ENCODE results near the gene OLFM2. TPM values are rescaled to one million over a fixed set of nuclear protein-coding genes. Genes with fewer than 3 reads are reported as not detected.

Gene OLFM2
- total and polyA plus RNA-seq, 2 donors (not counting 1 experiment from before 2014, with no cell fraction given) = 0.66 to 11.6 TPM

DNA sequence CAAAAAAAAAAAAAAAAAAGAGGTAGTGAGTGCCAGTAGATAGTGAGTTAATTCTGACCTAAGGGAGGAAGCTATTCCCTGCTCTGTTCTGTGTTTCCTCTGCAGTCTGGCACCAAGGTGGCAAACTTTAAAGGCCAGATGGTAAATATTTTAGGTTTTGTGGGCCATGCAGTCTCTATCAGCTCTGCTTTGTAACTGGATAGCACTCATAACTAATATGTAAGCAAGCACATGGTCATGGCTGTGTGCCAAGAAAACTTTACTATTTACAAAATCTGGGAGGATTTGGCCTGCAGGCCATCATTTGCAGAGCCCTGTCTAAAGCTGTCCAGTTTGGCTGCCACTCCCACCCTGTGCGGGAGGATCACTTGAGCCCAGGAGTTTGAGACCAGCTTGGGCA lies 96.9 kb downstream of the OLFM2 start:
- H3K4me2 ChIP-seq (ENCODE audit: extremely low read depth, insufficient read depth, low read length) = no peak overlapping the region
- peaks cover 5% of the 10 kb centered on the region for H3K4me1 ChIP-seq (ENCODE audit: control insufficient read depth, extremely low read depth, insufficient read depth, low read length)
- no peaks in the 10 kb centered on the region for H3K9me3 ChIP-seq (ENCODE audit: control insufficient read depth, insufficient read depth, low read depth, low read length)
- H3K27me3 ChIP-seq (ENCODE audit: control insufficient read depth, insufficient read depth, low read length) = no peaks in the 10 kb centered on the region
- DNase-seq (ENCODE audit: low read depth in 2 of 2) = peak in 1 of 2 donors; percentile 75
- no peak overlapping the region for H3K27ac ChIP-seq (ENCODE audit: insufficient read depth, low read length)
- no peak for TF ChIP-seq EZH2 (IDR thresholded peaks at IDR 0.05; ENCODE audit: low read length, missing control alignments)
- TF ChIP-seq, protein P1, sequence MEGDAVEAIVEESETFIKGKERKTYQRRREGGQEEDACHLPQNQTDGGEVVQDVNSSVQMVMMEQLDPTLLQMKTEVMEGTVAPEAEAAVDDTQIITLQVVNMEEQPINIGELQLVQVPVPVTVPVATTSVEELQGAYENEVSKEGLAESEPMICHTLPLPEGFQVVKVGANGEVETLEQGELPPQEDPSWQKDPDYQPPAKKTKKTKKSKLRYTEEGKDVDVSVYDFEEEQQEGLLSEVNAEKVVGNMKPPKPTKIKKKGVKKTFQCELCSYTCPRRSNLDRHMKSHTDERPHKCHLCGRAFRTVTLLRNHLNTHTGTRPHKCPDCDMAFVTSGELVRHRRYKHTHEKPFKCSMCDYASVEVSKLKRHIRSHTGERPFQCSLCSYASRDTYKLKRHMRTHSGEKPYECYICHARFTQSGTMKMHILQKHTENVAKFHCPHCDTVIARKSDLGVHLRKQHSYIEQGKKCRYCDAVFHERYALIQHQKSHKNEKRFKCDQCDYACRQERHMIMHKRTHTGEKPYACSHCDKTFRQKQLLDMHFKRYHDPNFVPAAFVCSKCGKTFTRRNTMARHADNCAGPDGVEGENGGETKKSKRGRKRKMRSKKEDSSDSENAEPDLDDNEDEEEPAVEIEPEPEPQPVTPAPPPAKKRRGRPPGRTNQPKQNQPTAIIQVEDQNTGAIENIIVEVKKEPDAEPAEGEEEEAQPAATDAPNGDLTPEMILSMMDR (conservative IDR thresholded peaks at IDR 0.05 in 1 of 2, IDR thresholded peaks at IDR 0.05 in 1 of 2; ENCODE audit: low read depth in 1 of 2, low read length in 2 of 2) = no peak
- H3K79me2 ChIP-seq (ENCODE audit: control insufficient read depth, insufficient read depth, low read length) = peaks cover 14% of the 10 kb centered on the region
- H4K20me1 ChIP-seq (ENCODE audit: control insufficient read depth, extremely low read depth, insufficient read depth, low read length) = no peaks in the 10 kb centered on the region
- H3K4me3 ChIP-seq (replicated peaks in 1 of 4; ENCODE audit: control extremely low read depth in 1 of 4, insufficient read depth in 1 of 4, low read depth in 3 of 4, low read length in 4 of 4) = no peak overlapping the region
- no peak overlapping the region for H2AFZ ChIP-seq (ENCODE audit: low read length)
- peaks cover 15% of the 10 kb centered on the region for H3K36me3 ChIP-seq (ENCODE audit: control insufficient read depth, insufficient read depth, low read length)
- no peak overlapping the region for H3K9ac ChIP-seq (ENCODE audit: insufficient read depth, low read length)

DNA sequence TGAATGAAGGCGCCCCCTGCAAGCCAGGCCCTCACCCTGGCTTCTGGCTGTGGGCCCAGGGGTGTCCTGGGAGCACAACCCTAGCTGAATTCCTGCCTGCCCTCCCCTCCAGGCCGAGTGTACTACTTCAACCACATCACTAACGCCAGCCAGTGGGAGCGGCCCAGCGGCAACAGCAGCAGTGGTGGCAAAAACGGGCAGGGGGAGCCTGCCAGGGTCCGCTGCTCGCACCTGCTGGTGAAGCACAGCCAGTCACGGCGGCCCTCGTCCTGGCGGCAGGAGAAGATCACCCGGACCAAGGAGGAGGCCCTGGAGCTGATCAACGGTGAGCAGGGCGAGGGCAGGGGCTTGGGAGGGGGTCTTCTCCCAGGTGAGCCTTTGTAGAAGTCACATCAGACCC lies 98.0 kb downstream of the OLFM2 start:
- no peaks in the 10 kb centered on the region for H4K20me1 ChIP-seq (ENCODE audit: control insufficient read depth, extremely low read depth, insufficient read depth, low read length)
- no peak for TF ChIP-seq EZH2 (IDR thresholded peaks at IDR 0.05; ENCODE audit: low read length, missing control alignments)
- TF ChIP-seq, protein P1 (conservative IDR thresholded peaks at IDR 0.05 in 1 of 2, IDR thresholded peaks at IDR 0.05 in 1 of 2; ENCODE audit: low read depth in 1 of 2, low read length in 2 of 2) = no peak
- H3K9me3 ChIP-seq (ENCODE audit: control insufficient read depth, insufficient read depth, low read depth, low read length) = no peaks in the 10 kb centered on the region
- H2AFZ ChIP-seq (ENCODE audit: low read length) = no peak overlapping the region
- no peak for DNase-seq (ENCODE audit: low read depth in 2 of 2)
- no peaks in the 10 kb centered on the region for H3K27me3 ChIP-seq (ENCODE audit: control insufficient read depth, insufficient read depth, low read length)
- H3K79me2 ChIP-seq (ENCODE audit: control insufficient read depth, insufficient read depth, low read length) = peaks cover 14% of the 10 kb centered on the region
- peaks cover 14% of the 10 kb centered on the region for H3K36me3 ChIP-seq (ENCODE audit: control insufficient read depth, insufficient read depth, low read length)
- no peak overlapping the region for H3K27ac ChIP-seq (ENCODE audit: insufficient read depth, low read length)
- no peak overlapping the region for H3K4me3 ChIP-seq (replicated peaks in 1 of 4; ENCODE audit: control extremely low read depth in 1 of 4, insufficient read depth in 1 of 4, low read depth in 3 of 4, low read length in 4 of 4)
- H3K4me2 ChIP-seq (ENCODE audit: extremely low read depth, insufficient read depth, low read length) = no peak overlapping the region
- H3K9ac ChIP-seq (ENCODE audit: insufficient read depth, low read length) = no peak overlapping the region
- H3K4me1 ChIP-seq (ENCODE audit: control insufficient read depth, extremely low read depth, insufficient read depth, low read length) = peaks cover 5% of the 10 kb centered on the region

DNA sequence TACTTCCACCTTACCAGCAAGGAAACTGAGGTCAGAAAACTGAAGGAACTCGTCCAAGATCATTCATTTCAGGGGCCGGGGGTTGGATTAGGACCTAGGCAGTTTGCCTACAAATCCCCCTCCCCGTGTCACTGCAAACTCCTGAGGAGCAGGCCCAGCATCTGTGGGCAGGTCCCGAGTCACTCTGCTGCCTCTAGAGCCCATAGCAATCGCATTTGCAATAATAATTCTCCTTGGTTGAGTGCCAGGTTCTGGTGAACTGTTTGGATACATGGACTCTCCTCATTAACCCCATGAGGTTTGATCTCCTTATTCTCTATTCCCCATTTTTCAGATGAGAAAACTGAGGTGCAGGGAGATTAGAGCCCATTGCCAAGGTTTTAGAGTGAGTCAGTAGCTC lies 100.3 kb downstream of the OLFM2 start:
- H3K4me1 ChIP-seq (ENCODE audit: control insufficient read depth, extremely low read depth, insufficient read depth, low read length) = peaks cover 5% of the 10 kb centered on the region
- no peak overlapping the region for H2AFZ ChIP-seq (ENCODE audit: low read length)
- no peaks in the 10 kb centered on the region for H3K9me3 ChIP-seq (ENCODE audit: control insufficient read depth, insufficient read depth, low read depth, low read length)
- DNase-seq (ENCODE audit: low read depth in 2 of 2) = peak; percentile 22 to 39
- peaks cover 5% of the 10 kb centered on the region for H3K36me3 ChIP-seq (ENCODE audit: control insufficient read depth, insufficient read depth, low read length)
- peak overlapping the region; percentile 68 to 89 (median 76) for H3K4me3 ChIP-seq (replicated peaks in 1 of 4; ENCODE audit: control extremely low read depth in 1 of 4, insufficient read depth in 1 of 4, low read depth in 3 of 4, low read length in 4 of 4)
- peak overlapping the region; percentile 72 for H3K9ac ChIP-seq (ENCODE audit: insufficient read depth, low read length)
- H3K4me2 ChIP-seq (ENCODE audit: extremely low read depth, insufficient read depth, low read length) = peak overlapping the region; percentile 91
- peak overlapping the region; percentile 58 for H3K27ac ChIP-seq (ENCODE audit: insufficient read depth, low read length)
- H3K79me2 ChIP-seq (ENCODE audit: control insufficient read depth, insufficient read depth, low read length) = peaks cover 14% of the 10 kb centered on the region
- no peaks in the 10 kb centered on the region for H4K20me1 ChIP-seq (ENCODE audit: control insufficient read depth, extremely low read depth, insufficient read depth, low read length)
- TF ChIP-seq, protein P1 (conservative IDR thresholded peaks at IDR 0.05 in 1 of 2, IDR thresholded peaks at IDR 0.05 in 1 of 2; ENCODE audit: low read depth in 1 of 2, low read length in 2 of 2) = peak in 1 of 2 donors; percentile 8
- TF ChIP-seq EZH2 (IDR thresholded peaks at IDR 0.05; ENCODE audit: low read length, missing control alignments) = no peak
- H3K27me3 ChIP-seq (ENCODE audit: control insufficient read depth, insufficient read depth, low read length) = no peaks in the 10 kb centered on the region
